NCI-H146 treated with DMSO at 0.1 percent for 48 hours (cell line): ENCODE data around the gene CPSF7.
A peak's percentile ranks its signal among the peaks of the same experiment; 100 is the strongest.
"Not testable (repeated sequence)": the region's sequence is repeated elsewhere in the genome, so short reads cannot be mapped to it uniquely, and the experiment has no call there.

Experiments
- DNase-seq: peaks from one replicate; lab custom pipeline; 2025; ENCODE audit not compliant: unreplicated experiment; lab: John Stamatoyannopoulos, UW

Gene CPSF7

DNA sequence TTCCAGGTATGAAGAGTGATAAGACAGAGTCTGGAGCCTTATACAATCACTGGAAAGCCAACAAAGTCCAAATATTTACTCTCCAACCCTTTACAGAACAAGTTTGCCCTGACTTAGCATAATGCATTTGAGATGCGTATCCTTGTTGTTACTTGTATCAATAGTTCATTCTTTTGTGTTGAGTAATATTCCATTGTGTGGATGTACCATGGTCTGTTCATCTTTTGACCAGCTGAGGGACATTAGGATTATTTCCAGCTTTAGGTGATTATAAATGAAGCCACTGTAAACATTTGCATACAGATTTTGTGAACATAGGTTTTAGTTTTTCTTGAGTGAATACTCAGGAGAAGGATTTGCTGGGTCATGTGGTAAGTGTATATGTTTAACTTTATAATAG lies 9.8 kb upstream of the CPSF7 start:
- no peak for DNase-seq

DNA sequence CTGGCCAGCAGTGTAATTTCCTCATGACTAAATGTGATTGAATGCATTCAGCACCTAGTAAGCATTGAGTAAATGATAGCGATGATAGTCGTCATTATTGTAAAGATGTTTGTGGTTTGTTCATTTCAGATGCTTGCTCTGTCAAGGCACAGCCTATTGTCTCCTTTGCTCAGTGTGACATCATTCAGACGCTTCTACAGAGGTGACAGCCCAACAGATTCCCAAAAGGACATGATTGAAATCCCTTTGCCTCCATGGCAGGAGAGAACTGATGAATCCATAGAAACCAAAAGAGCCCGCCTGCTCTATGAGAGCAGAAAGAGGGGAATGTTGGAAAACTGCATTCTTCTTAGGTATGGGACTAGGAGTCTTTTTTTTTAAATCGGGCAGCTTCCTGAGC lies 7.7 kb upstream of the CPSF7 start:
- no peak for DNase-seq

DNA sequence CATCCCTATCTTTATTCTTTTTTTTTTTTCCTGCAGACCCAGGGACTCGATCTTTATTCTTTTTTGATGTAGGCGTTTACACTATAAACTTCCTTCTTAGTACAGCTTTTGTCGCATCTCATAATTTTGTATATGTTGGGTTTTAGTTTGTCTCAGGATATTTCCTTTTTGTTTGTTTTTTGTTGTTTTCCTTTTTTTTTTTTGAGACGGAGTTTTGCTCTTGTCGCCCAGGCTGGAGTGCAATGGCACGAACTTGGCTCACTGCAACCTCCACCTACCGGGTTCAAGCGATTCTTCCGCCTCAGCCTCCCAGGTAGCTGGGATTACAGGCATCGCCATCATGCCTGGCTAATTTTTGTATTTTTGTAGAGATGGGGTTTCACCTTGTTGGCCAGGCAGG lies 1.1 kb upstream of the CPSF7 start:
- DNase-seq, result not testable (repeated sequence)

GRCh38 chr11:61429346-61429690 lies 457 bp downstream of the CPSF7 start:
- DNase-seq, result peak; percentile 44

DNA sequence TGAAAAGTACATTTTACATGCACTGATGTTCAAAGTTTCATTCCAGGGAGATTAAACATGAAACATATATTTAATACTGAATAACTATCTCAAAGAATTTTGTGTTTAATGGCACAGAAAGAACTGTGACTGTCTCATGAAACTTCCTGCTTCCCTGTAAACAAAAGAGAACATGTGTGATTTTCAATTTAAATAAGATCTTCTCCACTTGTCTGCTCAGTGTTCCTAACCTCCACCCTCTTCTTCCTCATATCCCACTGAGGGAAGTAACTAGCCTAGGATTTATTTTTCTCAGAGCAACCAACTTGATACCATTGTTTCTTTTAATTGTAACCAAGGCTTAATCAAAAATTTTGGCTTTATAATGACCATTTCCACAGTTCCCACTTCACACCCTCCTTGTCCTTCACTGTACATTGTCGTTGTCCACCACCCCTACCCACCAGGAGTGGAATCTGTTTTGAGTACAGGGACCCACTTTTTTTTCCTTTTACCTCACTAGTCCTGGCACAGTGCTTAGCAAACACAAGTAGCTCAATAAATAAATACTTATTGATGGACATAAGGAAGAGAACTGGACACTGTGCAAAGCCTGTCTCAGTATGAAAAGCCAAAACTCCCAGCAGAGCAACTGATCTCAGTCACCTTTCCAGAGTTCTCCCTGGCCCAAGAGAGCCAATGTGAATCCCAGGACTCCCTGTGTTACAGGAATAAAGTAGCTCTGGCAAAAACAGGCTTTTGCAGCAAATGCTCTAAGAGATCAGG lies 4.2 kb downstream of the CPSF7 start:
- DNase-seq, result no peak

DNA sequence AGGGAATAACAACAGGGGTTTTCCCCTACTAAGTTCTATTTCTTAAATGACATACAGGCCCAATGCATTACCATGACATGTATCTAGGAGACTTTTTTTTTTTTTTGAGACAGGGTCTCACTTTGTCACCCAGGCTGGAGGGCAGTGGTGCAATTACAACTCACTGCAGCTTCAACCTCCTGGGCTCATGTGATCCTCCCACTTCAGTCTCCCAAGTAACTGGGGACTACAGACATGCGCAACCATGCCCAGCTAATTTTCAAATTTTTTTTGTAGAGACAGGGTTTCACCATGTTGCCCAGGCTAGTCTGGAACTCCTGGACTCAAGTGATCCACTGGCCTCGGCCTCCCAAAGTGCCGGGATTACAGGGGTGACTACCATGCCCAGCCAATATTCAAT lies 7.5 kb downstream of the CPSF7 start:
- DNase-seq, result no peak

GRCh38 chr11:61418136-61418535 lies 11.6 kb downstream of the CPSF7 start:
- DNase-seq, result no peak

DNA sequence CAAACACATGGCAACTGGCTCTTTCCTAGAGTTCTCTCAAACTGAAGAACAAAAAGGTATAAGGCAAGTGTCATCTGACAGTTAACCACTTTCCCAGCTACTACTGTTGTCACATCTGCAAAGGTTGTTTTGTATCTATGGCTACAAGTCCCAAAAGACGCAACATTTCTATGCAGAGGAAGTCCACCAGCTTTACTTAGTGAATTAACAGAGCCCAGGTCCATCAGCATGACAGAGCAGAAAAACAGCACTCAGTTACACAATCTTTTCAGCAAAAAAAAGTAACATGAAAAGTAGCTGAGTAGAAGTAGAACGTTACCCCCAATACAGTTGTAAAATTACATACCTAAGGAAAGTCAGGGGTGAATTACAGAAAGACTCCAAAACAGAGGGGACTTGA lies 12.1 kb downstream of the CPSF7 start:
- DNase-seq, result no peak

DNA sequence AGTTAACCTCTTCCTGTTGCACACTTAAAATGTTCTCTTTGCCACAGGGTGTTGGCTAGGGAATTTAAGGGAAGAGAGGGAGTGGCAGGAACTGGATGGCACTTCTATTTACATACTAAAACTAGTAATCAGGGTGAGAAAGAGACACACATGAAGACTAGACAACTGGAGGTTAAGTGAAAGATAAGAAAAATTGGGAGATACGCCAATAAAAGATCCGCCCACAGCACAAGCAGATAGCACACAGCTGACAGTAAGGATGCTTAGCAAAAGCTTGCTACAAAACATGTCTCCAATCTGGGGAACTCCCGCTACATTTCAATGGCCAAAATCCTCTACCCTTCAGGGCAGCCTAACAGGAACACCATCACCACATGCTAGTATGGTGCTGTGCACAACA lies 12.8 kb downstream of the CPSF7 start:
- no peak for DNase-seq

GRCh38 chr11:61415381-61415780 lies 14.4 kb downstream of the CPSF7 start:
- no peak for DNase-seq

- DNase-seq, result no peak
Measured at GRCh38 chr11:61414547-61414946, 15.2 kb downstream of the CPSF7 start.

DNA sequence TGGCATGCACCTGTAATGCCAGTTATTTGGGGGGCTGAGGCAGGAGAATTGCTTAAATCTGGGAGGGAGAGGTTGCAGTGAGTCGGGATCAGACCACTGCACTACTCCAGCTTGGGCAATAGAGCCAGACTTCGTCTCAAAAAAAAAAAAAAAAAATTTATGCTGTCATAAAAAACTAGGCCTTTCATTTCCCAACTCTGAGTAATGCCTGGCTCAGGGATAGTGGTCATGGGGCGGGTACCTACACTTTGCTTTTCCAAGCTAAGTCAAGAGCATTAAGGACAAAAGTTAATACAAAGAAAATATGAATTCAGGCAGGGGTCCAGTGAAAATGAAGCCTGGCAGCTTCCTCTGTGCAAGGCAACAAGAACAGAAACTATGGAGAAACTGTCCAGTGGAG lies 16.3 kb downstream of the CPSF7 start:
- DNase-seq, result no peak

- DNase-seq, result no peak
Measured at GRCh38 chr11:61411589-61411988, 18.2 kb downstream of the CPSF7 start.

- no peak for DNase-seq
Measured at GRCh38 chr11:61406991-61407728, 22.6 kb downstream of the CPSF7 start.

GRCh38 chr11:61406067-61406466 lies 23.7 kb downstream of the CPSF7 start:
- no peak for DNase-seq

DNA sequence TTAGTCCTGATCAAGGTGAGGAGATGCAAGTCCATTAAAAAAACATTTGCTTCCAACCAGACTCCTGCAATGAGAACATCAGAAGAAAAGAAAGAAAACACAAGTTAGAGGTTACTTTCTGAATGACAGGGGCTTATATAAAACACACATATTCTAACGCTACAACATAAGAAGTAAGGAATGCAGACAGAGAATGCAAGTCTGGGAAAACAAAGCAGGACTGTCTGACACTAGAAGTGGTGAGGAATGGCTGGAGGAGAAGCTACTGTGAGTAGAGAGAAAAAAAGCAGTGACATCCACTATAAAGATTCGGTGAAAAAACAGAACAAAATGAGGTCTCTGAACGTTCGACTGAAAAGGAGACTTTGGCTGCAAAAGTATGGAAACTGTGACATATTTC lies 25.1 kb downstream of the CPSF7 start:
- no peak for DNase-seq

DNA sequence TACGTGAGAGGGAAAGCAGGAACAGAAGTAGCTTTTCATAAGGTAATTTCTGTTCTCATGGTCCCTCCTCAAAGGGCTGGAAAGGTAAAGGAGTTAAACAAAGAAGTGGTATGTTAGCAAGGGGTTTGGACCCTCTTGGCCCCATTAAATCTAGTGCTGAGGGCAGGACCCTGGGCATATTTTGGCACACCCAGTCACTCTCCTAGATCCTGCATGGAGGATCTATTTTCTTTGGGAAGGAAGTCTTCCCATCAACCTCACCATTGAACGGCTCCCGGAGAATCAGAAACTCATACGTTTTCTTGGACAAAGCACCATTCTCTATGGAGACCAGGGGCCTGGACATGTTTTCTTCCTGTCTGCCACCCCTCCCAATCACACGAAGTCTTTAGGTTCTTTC lies 25.7 kb downstream of the CPSF7 start:
- no peak for DNase-seq

- no peak for DNase-seq
Measured at GRCh38 chr11:61403658-61404057, 26.1 kb downstream of the CPSF7 start.

DNA sequence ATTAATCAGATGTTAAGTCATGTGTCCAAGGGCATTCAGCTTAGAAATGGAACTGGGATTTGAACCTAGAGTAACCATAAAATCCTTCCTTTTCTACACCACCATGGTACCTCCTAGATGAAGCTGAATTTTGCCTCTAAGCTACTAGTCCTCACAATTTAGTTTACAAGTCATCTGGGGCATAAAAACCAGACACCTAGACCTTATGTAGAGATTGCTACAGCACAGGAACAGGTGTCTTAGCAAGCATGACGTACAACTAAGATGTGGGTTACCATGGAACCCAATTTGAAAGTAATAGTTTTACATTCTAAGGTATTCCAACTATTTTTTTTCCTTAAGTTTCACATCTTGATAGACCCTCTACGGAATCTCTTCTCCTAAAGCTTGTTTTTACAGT lies 28.2 kb downstream of the CPSF7 start:
- DNase-seq, result no peak

- DNase-seq, result no peak
Measured at GRCh38 chr11:61401173-61401572, 28.6 kb downstream of the CPSF7 start.

- no peak for DNase-seq
Measured at GRCh38 chr11:61392981-61393595, 36.7 kb downstream of the CPSF7 start.

- DNase-seq, result no peak
Measured at GRCh38 chr11:61390161-61390560, 39.6 kb downstream of the CPSF7 start.
